Measurements from ENCODE around the gene LTBR. TPM values are rescaled to one million over a fixed set of nuclear protein-coding genes. Genes with fewer than 3 reads are reported as not detected.

The LTBR gene
- total RNA-seq, 1 donor = 61.3 TPM

DNA sequence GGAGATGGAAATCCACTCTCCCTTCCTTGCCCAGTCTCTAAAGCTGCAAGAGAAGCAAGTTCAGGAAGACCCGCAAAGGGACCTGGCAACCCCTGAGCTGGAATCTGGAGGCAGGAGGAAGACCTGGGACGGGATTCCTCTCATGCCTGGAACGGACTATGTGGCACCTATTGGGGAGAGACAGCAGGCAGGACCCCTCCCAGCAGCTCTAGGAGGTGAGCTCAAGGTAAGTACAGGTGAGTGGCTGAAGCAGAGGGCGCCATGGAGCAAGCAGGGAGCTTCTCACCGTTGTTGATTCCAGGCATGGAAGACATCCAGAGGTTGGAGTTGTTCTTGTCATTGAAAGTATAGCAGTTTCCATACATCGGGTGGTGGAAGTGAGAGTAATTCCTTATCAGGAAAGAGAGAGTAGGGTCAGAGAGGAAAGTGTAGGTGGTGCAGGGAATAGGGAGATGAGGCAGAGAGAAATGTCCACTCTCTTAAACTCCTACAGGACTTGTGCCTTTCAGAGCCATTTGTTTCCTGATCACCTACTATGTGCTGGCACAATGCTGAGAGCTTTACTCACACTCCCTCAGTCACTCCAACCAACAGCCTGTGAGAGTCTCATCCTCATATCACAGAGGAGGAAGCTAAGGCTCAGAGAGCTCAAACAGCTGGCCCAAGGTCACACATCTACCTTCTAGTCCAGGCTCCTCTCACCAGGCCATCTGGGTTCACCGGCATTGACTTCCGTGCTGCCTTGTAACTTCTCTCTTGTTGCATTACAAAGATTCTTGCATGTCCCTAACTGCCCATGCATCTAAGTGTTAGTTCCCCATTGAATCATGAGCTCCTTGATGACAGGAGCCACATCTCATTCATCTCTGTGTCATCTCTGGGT is 28.2 kb upstream of the LTBR start:
- no peak for DNase-seq (ENCODE audit: low read depth)
- no peak overlapping the region for H3K4me3 ChIP-seq (ENCODE audit: low read depth, low read length)
- TF ChIP-seq, protein P1, sequence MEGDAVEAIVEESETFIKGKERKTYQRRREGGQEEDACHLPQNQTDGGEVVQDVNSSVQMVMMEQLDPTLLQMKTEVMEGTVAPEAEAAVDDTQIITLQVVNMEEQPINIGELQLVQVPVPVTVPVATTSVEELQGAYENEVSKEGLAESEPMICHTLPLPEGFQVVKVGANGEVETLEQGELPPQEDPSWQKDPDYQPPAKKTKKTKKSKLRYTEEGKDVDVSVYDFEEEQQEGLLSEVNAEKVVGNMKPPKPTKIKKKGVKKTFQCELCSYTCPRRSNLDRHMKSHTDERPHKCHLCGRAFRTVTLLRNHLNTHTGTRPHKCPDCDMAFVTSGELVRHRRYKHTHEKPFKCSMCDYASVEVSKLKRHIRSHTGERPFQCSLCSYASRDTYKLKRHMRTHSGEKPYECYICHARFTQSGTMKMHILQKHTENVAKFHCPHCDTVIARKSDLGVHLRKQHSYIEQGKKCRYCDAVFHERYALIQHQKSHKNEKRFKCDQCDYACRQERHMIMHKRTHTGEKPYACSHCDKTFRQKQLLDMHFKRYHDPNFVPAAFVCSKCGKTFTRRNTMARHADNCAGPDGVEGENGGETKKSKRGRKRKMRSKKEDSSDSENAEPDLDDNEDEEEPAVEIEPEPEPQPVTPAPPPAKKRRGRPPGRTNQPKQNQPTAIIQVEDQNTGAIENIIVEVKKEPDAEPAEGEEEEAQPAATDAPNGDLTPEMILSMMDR (IDR thresholded peaks at IDR 0.05; ENCODE audit: insufficient read depth, low read depth, low read length) = no peak

DNA sequence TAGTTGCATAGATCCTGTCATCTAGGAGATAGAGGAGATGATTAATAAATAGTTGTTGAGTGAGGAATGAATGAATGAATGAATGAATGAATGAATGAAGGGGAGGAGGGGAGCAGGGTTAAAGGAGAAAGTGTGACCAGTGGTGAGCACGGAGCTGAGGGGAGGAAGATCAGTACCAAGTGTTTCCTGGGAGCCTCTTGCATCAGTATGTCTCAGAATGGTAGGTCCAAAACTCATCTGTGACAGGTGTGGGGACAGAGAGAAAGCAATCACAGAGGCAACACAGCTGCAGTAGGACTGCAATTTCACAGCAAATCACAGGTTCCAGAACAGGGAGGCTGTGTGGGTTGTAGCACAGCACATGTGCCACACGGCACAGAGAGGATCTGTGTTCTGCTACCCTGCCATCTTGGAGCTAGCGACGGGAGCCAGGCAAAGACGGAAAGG is 27.6 kb upstream of the LTBR start:
- no peak overlapping the region for H3K4me3 ChIP-seq (ENCODE audit: low read depth, low read length)
- TF ChIP-seq, protein P1 (IDR thresholded peaks at IDR 0.05; ENCODE audit: insufficient read depth, low read depth, low read length) = no peak
- no peak for DNase-seq (ENCODE audit: low read depth)

DNA sequence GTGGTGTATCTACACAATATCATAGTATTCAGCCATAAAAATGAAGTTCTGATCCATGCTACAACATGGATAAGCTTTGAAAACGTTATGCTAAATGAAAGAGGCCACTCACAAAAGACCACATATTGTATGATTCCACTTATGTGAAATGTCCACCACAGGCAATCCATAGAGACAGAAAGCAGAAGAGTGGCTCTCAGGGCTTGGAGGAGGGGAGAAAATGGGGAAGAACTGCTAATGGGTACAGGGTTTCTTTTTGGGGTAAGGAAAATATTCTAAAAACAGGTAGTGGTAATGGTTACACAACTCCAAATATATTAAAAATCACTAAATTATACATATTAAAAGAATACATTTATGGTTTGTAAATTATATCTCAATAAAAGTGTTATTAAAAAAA is 25.1 kb upstream of the LTBR start:
- H3K4me3 ChIP-seq (ENCODE audit: low read depth, low read length) = no peak overlapping the region
- DNase-seq (ENCODE audit: low read depth) = no peak
- TF ChIP-seq, protein P1 (IDR thresholded peaks at IDR 0.05; ENCODE audit: insufficient read depth, low read depth, low read length) = no peak

DNA sequence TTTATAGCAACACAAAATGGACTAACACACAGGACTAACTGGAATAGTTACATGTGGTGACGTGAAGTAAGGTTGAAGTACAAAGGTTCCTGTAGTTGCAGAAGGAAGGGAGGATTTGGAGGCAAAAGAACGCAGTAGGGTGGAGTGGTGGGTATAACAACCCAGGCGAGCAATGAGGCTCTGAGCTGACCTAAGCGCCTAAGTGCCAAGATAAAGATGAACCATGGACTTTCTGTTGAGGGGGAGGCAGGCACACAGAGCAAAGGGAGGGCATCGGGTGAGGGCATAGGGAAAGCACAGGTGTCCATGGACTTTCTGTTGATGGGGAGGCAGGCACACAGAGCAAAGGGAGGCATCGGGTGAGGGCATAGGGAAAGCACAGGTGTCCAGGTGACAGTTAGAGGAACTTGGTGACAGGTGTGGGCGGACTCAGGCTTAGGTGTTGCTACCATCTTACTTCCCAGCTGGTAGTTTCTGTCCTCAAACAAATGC is 23.8 kb upstream of the LTBR start:
- no peak for DNase-seq (ENCODE audit: low read depth)
- TF ChIP-seq, protein P1 (IDR thresholded peaks at IDR 0.05; ENCODE audit: insufficient read depth, low read depth, low read length) = no peak
- H3K4me3 ChIP-seq (ENCODE audit: low read depth, low read length) = no peak overlapping the region

DNA sequence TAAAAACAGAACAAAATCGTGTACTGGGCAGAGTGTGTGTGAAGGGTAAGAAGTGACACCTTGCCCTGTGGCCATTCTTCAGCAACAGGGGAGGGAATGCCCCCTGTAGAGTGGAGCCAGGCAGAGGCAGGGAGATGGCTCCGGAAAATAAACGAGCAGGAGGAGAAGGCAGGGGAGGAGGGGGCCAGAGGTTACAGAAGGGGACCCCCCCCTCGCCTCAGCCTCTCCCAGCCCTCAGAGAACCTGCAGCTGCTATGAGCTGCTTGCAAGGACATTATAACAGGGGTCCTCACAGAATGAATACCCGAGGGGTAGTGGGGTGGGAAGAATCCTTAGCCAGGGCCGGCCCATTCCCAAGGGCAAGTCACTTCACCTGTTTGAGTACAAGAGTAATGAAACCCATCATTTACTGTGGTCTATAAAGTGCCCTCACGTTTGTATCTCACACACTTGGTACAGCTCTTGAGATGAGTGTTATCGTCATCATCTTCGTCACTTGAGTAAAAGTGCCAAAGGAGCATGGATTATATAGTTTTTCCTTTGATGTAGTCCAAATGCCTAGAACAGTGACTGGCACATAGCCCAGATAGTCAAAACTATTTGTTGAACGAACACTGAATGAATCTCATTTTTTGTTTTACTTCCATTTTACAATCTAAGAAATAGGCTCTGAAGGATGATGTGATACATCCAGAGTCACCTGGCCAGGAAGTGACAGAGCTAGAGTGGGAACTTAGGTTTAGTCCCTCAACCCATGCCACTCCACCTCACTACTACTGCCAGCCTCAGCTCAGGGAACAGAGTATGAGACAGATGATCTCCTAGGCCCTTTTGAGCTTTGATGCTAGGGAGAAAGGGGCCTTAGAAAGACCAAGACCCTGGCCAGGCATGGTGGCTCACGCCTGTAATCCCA is 23.1 kb upstream of the LTBR start:
- no peak for DNase-seq (ENCODE audit: low read depth)
- H3K4me3 ChIP-seq (ENCODE audit: low read depth, low read length) = no peak overlapping the region
- TF ChIP-seq, protein P1 (IDR thresholded peaks at IDR 0.05; ENCODE audit: insufficient read depth, low read depth, low read length) = no peak

DNA sequence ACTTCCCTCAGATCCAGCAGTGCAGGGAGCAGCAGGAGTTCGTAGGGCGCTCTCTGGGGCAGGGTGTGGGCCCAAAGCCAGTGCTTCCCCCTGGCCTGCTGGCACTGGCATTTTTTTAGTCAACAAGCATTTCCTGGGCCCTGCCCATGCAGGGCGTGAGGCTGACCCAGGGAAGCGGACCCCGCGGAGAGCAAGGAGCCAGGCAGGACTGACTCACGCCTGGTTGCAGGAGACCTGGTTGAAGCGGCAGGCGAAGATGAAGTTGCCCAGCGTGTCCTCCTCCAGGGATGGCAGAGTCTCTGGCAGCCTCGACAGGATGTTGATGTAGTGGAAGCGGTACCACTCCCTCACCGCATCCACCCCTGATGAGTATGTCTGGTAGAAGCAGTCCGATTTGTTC is 22.1 kb upstream of the LTBR start:
- TF ChIP-seq, protein P1 (IDR thresholded peaks at IDR 0.05; ENCODE audit: insufficient read depth, low read depth, low read length) = no peak
- no peak overlapping the region for H3K4me3 ChIP-seq (ENCODE audit: low read depth, low read length)
- no peak for DNase-seq (ENCODE audit: low read depth)

All from fibroblast of villous mesenchyme (primary cell).